Right lobe of liver (tissue), 6 donors: ENCODE data around the gene SLC1A2. TPM values are rescaled to one million over a fixed set of nuclear protein-coding genes. Genes with fewer than 3 reads are reported as not detected.
A peak's percentile ranks its signal among the peaks of the same experiment; 100 is the strongest.

Experiments
- ATAC-seq, 4 donors: fragments of 200-7000 bp; cut with Tn5 transposase; one replicate each; pipeline ENCODE4 v1.9.1; 2020; ENCODE audit warnings: mild to moderate bottlenecking in 4 of 4, moderate library complexity in 4 of 4
- DNase-seq, 3 donors: peaks; one replicate each; pipeline ENCODE4 v3.0.0-alpha.2; 2020
- H3K27ac ChIP-seq, 3 donors: fragments of 200-600 bp; one replicate each; pipeline ENCODE4 v1.8.0; 2022
- H3K27me3 ChIP-seq, 2 donors: fragments of 200-600 bp; one replicate each; pipeline ENCODE4 v1.8.0; 2022
- H3K36me3 ChIP-seq, 4 donors: fragments of 200-600 bp; sonication (generic) in 1 of 4; one replicate each; pipeline versions ENCODE4 v1.5.1 to v1.8.0; 2017 to 2022; ENCODE audit warnings: control low read depth in 1 of 4
- H3K4me1 ChIP-seq, 4 donors: fragments of 200-600 bp; sonication (generic) in 1 of 4; one replicate each; pipeline versions ENCODE4 v1.5.1 to v1.8.0; 2017 to 2022; ENCODE audit warnings: control low read depth in 1 of 4
- H3K4me3 ChIP-seq, 3 donors: fragments of 200-600 bp; one replicate each; pipeline ENCODE4 v1.8.0; 2022
- H3K9me3 ChIP-seq, 4 donors: fragments of 200-600 bp; sonication (generic) in 1 of 4; one replicate each; pipeline versions ENCODE4 v1.5.1 to v1.8.0; 2017 to 2022; ENCODE audit warnings: control low read depth in 1 of 4
- POLR2A ChIP-seq: fragments of 450-650 bp; IDR thresholded peaks from one replicate; pipeline ENCODE4 v1.6.1; 2017; ENCODE audit warnings: antibody characterized with exemption, mild to moderate bottlenecking
- WGBS: methylation state at CpG from one replicate; pipeline ENCODE4 v1.1.6; 2018; ENCODE audit warnings: low coverage, low lambda C conversion rate; ENCODE audit not compliant: insufficient coverage; ENCODE audit errors: missing lambda C conversion rate; 5-methylcytosine and 5-hydroxymethylcytosine counted together
- intact Hi-C, 2 donors: fragments of 100-400 bp; cut with DNase I; formaldehyde crosslinking; loops; one replicate each; pipeline versions ENCODE4 v1.11.2 to v1.14.1; 2022
- total RNA-seq, 6 experiments: library from RNA; depleted of rRNA in 2 of 6; stranded (reverse); fragments of >200 nt in 2 of 6; fragmentation: NEBNext Ultra II Directional in 3 of 6; extraction: Animal tissue kit (Norgen Biotek cat#: 25700) in 3 of 6; gene quantifications; one replicate each; pipeline versions ENCODE4 v1.1.0 to v1.2.4, GENCODE V29; 2016 to 2023
- TF ChIP-seq, protein P1 (sequence below), 4 donors: fragments of 200-600 bp in 3 of 4; fragments of 450-650 bp in 1 of 4; IDR thresholded peaks; one replicate each; pipeline versions ENCODE4 v1.5.1 to v1.8.0; 2016 to 2022; ENCODE audit warnings: antibody characterized with exemption in 4 of 4, mild to moderate bottlenecking in 2 of 4
- donor health status: DM: no; HTN: yes; CAD: no.
- donor health status: DM: no; HTN: no; CAD: no.
- donor health status: DM: no; HTN: no; CAD: no.
- donor health status: DM: no; HTN: yes; CAD: no.
- donor health status: DM: no; HTN: yes; CAD: no.

Gene SLC1A2
- total RNA-seq, 6 experiments from 2014 or later: 7.6 to 87.4 (median 13.3) TPM

DNA sequence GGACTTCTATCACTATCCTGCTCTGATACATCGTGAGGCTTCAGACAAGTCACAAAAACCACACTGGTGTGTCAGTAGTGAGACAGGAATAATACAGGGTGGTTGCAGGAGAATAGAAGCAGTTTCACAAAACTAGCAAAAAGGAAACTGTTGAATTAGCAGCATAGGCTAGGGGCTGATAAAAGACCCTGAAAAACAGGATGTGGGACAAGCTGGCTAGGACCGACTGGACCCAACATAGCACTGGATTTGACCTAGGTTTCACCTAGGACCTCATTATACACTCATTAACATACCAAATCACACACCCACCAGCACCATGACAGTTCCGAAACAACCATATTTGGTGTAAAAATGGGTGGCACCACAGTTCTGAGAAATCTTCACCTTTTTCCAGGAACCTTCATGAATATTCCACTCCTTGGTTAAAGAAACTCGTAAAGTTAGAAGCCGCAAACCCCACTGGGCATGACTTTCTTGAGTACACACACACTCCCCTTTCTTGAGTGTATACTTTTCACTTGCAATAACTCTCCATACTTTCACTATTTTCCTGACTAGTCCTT lies 76.2 kb downstream of the SLC1A2 start:
- TF ChIP-seq, protein P1, sequence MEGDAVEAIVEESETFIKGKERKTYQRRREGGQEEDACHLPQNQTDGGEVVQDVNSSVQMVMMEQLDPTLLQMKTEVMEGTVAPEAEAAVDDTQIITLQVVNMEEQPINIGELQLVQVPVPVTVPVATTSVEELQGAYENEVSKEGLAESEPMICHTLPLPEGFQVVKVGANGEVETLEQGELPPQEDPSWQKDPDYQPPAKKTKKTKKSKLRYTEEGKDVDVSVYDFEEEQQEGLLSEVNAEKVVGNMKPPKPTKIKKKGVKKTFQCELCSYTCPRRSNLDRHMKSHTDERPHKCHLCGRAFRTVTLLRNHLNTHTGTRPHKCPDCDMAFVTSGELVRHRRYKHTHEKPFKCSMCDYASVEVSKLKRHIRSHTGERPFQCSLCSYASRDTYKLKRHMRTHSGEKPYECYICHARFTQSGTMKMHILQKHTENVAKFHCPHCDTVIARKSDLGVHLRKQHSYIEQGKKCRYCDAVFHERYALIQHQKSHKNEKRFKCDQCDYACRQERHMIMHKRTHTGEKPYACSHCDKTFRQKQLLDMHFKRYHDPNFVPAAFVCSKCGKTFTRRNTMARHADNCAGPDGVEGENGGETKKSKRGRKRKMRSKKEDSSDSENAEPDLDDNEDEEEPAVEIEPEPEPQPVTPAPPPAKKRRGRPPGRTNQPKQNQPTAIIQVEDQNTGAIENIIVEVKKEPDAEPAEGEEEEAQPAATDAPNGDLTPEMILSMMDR (IDR thresholded peaks at IDR 0.05): no peak
- no peak for TF ChIP-seq POLR2A
- 67% methylated on average over 5 of the region's 5 CpGs for WGBS
- no peak for ATAC-seq

GRCh38 chr11:35340715-35341114 lies 78.6 kb downstream of the SLC1A2 start:
- Histone ChIP-seq H3K4me3 (no peak overlapping the region), H3K27me3 (no peaks in the 10 kb centered on the region), H3K9me3 (no peaks in the 10 kb centered on the region), H3K36me3 (no peaks in the 10 kb centered on the region), H3K27ac (peak overlapping the region in 2 of 3 donors; percentile 43 to 75), H3K4me1 (peaks cover 0 to 39% (median 6%) of the 10 kb centered on the region in 4 donors)
- ATAC-seq (peak in 2 of 4 donors; percentile 14 to 17), DNase-seq (no peak)
- intact Hi-C loops: no loop called here
- 40% methylated on average over 2 of the region's 2 CpGs for WGBS
- TF ChIP-seq POLR2A: no peak
- TF ChIP-seq, protein P1 (IDR thresholded peaks at IDR 0.05): no peak

More for the DNA sequence above, 76.2 kb downstream of the SLC1A2 start:
- H3K4me3 ChIP-seq: no peak overlapping the region
- intact Hi-C loops: no loop called here
- peaks cover 0 to 42% (median 14%) of the 10 kb centered on the region in 4 donors for H3K4me1 ChIP-seq
- peak overlapping the region in 1 of 3 donors; percentile 6 for H3K27ac ChIP-seq
- H3K9me3 ChIP-seq: no peaks in the 10 kb centered on the region
- DNase-seq: no peak
- no peaks in the 10 kb centered on the region for H3K27me3 ChIP-seq
- no peaks in the 10 kb centered on the region for H3K36me3 ChIP-seq

DNA sequence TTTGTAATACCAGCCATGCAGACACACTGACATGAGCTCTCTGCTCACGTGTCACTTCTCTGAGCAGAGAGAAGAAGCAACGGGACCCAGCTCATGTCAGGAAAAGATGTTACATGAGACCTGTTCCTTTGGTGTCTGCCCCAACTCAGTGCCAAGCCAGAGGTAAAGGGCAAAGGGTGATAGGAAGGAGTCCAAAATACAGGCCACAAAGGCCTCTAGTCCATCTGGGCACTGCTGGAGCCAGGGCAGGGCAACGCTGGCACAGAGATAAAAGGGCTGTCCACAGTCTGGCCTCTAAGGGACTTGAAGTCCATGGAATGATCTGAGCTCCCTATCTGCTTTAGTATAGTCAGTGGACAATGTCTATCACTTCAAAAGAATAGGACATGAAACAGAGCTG lies 79.3 kb downstream of the SLC1A2 start:
- peak; percentile 67 to 88 (median 86) for DNase-seq

GRCh38 chr11:35338921-35339320 lies 80.4 kb downstream of the SLC1A2 start:
- TF ChIP-seq, protein P1 (IDR thresholded peaks at IDR 0.05): no peak
- TF ChIP-seq POLR2A: no peak
- Histone ChIP-seq H3K4me3 (no peak overlapping the region), H3K27ac (peak overlapping the region in 1 of 3 donors; percentile 75), H3K4me1 (peaks cover 0 to 30% (median 6%) of the 10 kb centered on the region in 4 donors), H3K36me3 (no peaks in the 10 kb centered on the region), H3K27me3 (no peaks in the 10 kb centered on the region), H3K9me3 (no peaks in the 10 kb centered on the region)
- DNase-seq (no peak), ATAC-seq (no peak)
- 81% methylated on average over 2 of the region's 2 CpGs for WGBS
- intact Hi-C loops: no loop called here

More for the DNA sequence above, 79.3 kb downstream of the SLC1A2 start:
- H3K4me1 ChIP-seq: peaks cover 0 to 39% (median 6%) of the 10 kb centered on the region in 4 donors
- H3K4me3 ChIP-seq: no peak overlapping the region
- peak; percentile 86 to 98 (median 94) for ATAC-seq
- H3K36me3 ChIP-seq: no peaks in the 10 kb centered on the region
- H3K9me3 ChIP-seq: no peaks in the 10 kb centered on the region
- no peaks in the 10 kb centered on the region for H3K27me3 ChIP-seq
- peak overlapping the region in 2 of 3 donors; percentile 43 to 75 for H3K27ac ChIP-seq
- no peak for TF ChIP-seq POLR2A
- TF ChIP-seq, protein P1 (IDR thresholded peaks at IDR 0.05): no peak
- WGBS: 9% methylated on average over 3 of the region's 3 CpGs
- intact Hi-C loops: no loop called here
